Measurements from ENCODE around the gene CFAP68. TPM values are rescaled to one million over a fixed set of nuclear protein-coding genes. Genes with fewer than 3 reads are reported as not detected.

Gene CFAP68
- total and polyA plus RNA-seq, 2 of the 4 experiments (the other 2 are of a cell fraction): 10.2 to 17.0 TPM

GRCh38 chr11:111886844-111887243, 7.5 kb downstream of the CFAP68 start:
- Histone ChIP-seq H3K27ac (ENCODE audit: insufficient read depth, low read length) (no peak overlapping the region), H3K36me3 (ENCODE audit: control insufficient read depth, insufficient read depth, low read length) (no peaks in the 10 kb centered on the region), H3K9ac (ENCODE audit: low read depth, low read length) (no peak overlapping the region), H3K9me1 (ENCODE audit: insufficient read depth, low read length) (no peaks in the 10 kb centered on the region), H4K91ac (ENCODE audit: insufficient read depth, low read depth, low read length) (no peak overlapping the region), H4K5ac (ENCODE audit: low read depth, low read length) (no peak overlapping the region), H3K56ac (ENCODE audit: extremely low read depth, insufficient read depth, low read length) (no peak overlapping the region), H3K4me2 (ENCODE audit: low read depth, low read length) (no peak overlapping the region), H3K4ac (ENCODE audit: low read depth, low read length) (no peak overlapping the region), H2BK120ac (ENCODE audit: low read depth, low read length) (no peak overlapping the region), H4K8ac (ENCODE audit: low read depth in 2 of 2, low read length in 2 of 2) (no peak overlapping the region), H3K27me3 (ENCODE audit: control insufficient read depth, insufficient read depth, low read length) (no peaks in the 10 kb centered on the region), H2AFZ (replicated peaks; ENCODE audit: low read length, poor library complexity) (no peak overlapping the region), H4K20me1 (ENCODE audit: insufficient read depth, low read length) (no peaks in the 10 kb centered on the region), H3K23ac (ENCODE audit: low read depth, low read length) (no peak overlapping the region), H2BK5ac (ENCODE audit: low read depth, low read length, poor library complexity, severe bottlenecking) (no peak overlapping the region), H3K79me1 (ENCODE audit: low read depth in 1 of 2, low read length in 2 of 2) (no peaks in the 10 kb centered on the region), H3K18ac (ENCODE audit: low read depth, low read length) (no peak overlapping the region), H2BK20ac (ENCODE audit: low read depth, low read length) (no peak overlapping the region), H3K9me3 (ENCODE audit: control insufficient read depth, insufficient read depth, low read length) (no peaks in the 10 kb centered on the region), H3K4me3 (ENCODE audit: insufficient read depth, low read depth, low read length) (no peak overlapping the region), H3K4me1 (ENCODE audit: control insufficient read depth, insufficient read depth, low read length) (no peaks in the 10 kb centered on the region), H2AK5ac (ENCODE audit: low read depth, low read length) (no peak overlapping the region), H3K14ac (replicated peaks; ENCODE audit: low read depth, low read length) (no peak overlapping the region), H2AK9ac (replicated peaks; ENCODE audit: low read depth, low read length, poor library complexity) (no peak overlapping the region), H2BK15ac (ENCODE audit: low read depth, low read length) (no peak overlapping the region)
- BruUV-seq (replicated peaks): no TSS peak
- ChIA-PET POLR2A (ENCODE audit: unreplicated experiment) (interaction anchor here (1.1 kb wide), 1 partner anchor 24 kb away, joined by 3 read pairs; no protein-coding TSS in a partner anchor), CTCF (no interaction called here)
- intact Hi-C loops (cut with micrococcal nuclease): no loop called here
- dilution Hi-C loops (cut with HindIII; ENCODE audit: low sequenced_read_pairs, unreplicated experiment): no loop called here
- DNase-seq (no peak), ATAC-seq (ENCODE audit: low read depth) (no peak)
- in situ Hi-C loops (cut with MboI; ENCODE audit: low sequenced_read_pairs): no loop called here
- TF ChIP-seq RFX5 (IDR thresholded peaks at IDR 0.05; ENCODE audit: low read depth, low read length) (no peak), CEBPB (IDR thresholded peaks at IDR 0.05; ENCODE audit: low read depth, low read length) (peak; percentile 85)
- WGBS, 2 experiments (ENCODE audit: extremely low coverage in 2 of 2, insufficient read length in 1 of 2): no CpG with 5 or more reads among the region's 2 CpGs

Data from IMR-90 (cell line).